ENCODE measurements around the gene SNRPN.
"Not testable (repeated sequence)": the region's sequence is repeated elsewhere in the genome, so short reads cannot be mapped to it uniquely, and the experiment has no call there.

The SNRPN gene

GRCh38 chr15:24954783-24955530 lies at the start of gene SNRPN, which contains the start of gene SNURF:
Gene SNRPN, plus strand, starts transcription at chr15:24954987. Its CDS starts 19,467 bp downstream, at chr15:24974454.
Gene SNURF, plus strand, starts transcription at chr15:24954987. Its CDS starts 62 bp downstream, at chr15:24955049.
- peak; percentile 59 for DNase-seq

DNA sequence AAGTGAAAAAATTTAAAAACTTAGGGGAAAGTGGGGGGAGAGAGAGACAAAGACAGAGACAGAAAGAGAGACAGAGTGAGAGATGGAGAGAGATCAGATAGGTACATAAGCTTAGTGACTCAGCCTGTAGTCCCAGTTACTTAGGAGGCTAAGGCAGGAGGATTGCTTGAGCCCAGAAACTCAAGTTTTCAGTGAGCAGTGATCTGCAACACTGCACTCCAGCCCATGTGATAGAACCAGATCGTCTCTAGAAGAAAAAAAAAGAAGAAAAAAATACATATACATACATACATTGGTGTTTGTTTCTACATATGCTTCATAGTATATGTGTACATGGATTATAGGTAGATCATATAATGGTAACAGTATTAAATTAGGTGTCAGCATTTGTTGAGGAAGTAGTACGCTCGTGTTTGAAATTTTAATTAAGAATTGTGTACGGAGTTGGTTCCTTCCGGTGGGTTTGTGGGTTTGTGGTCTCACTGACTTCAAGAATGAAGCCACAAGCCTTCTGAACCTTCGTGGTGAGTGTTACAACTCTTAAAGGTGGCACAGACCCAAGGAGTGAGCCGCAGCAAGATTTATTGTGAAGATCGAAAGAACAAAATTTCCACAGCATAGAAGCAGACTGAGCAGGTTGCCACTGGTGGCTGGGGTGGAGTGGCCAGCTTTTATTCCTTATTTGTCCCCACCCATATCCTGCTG lies 38.3 kb upstream of the SNRPN start:
- no peak for DNase-seq

DNA sequence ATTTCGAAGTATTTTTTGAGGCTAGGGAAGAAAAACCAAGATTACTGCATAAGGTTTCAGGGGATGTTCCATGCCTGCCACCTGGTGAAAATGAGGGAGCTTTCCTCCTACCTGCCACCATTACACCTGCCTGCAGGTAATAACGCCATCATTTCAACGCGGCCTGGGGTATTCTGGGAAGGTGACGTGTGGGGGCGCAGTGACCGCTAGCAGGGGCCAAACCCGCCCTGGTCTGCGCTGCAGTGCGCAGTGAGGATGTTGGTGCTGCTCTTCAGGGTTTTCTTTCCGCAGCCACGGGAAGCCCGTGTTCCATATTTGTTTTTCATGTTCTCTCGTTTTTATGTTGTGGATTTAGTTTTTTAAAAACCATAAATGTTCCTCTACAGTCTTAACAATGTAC lies 37.4 kb upstream of the SNRPN start:
- no peak for DNase-seq

DNA sequence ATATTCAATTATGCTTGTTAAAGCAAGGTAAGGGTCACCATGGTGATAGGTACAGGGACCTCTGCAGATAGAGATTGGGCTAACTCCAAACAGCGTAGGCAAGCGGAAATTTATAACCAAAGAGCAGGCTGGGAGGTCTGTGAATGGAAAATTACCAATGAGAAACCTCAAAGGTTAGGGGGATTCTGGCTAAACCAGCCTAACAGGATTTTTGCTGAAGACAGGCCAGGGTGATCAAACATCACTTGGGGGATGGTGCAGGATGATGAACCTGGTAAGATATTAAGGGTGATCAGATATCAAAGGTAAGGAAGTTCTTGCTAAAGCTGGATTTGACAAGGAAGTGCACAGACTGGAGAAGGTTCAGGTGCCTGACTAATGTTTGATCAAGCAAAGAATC lies 35.3 kb upstream of the SNRPN start:
- DNase-seq, result no peak

GRCh38 chr15:24922781-24923180 lies 32.0 kb upstream of the SNRPN start:
- DNase-seq, result not testable (repeated sequence)

GRCh38 chr15:24924153-24924552 lies 30.6 kb upstream of the SNRPN start:
- DNase-seq, result no peak

DNA sequence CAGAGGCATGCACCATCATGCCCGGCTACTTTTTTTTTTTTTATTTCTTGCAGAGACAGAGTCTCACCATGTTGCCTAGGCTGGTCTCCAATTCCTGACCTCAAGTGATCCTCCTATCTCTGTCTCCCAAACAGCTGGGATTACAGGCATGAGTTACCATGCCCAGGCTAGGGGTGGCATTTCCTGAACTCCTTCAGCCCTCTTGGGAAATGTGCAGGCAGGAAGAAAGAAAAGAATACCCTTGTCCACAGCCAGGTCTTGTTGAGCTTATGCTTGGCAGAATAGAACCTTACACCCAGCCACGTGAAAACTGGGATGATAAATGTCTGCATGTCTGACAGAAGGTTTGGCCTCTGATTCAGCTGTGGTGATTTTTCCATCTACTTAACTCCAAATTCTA lies 30.2 kb upstream of the SNRPN start:
- DNase-seq, result no peak

DNA sequence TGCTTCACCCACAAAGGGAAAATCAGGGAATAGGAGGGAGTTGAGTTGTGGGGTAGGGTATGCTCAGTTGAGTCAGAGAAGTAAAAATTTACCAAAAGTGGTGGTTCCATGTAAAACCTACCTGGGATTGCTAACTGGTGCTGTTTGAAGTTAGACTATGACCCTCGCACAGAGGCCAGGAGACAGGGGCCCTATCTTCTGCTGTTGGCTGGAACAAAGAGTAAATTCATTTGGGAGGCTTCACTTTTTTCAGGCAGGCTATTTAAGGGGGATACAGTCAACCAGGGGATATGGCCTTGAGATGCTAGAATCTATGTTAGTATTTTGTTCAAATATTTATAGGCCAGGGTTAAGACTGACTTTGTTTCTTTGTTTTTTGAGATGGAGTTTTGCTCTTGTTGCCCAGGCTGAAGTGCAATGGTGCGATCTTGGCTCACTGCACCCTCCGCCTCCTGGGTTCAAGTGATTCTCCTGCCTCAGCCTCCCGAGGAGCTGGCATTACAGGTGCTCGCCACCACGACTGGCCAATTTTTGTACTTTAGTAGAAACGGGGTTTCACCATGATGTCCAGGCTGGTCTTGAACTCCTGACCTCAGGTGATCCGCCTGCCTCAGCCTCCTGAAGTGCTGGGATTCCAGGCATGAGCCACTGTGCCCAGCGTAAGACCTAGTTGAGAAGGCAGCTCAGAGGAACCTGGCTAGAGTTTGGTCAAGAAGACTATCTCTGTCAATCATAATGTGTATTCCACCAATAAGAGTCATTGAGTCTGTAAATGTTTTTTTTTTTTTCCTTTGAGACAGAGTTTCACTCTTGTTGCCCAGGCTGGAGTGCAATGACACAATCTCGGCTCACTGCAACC lies 22.7 kb upstream of the SNRPN start:
- not testable (repeated sequence) for DNase-seq

- DNase-seq, result no peak
These were observed 21.1 kb upstream of the SNRPN start for GRCh38 chr15:24933716-24934115.

DNA sequence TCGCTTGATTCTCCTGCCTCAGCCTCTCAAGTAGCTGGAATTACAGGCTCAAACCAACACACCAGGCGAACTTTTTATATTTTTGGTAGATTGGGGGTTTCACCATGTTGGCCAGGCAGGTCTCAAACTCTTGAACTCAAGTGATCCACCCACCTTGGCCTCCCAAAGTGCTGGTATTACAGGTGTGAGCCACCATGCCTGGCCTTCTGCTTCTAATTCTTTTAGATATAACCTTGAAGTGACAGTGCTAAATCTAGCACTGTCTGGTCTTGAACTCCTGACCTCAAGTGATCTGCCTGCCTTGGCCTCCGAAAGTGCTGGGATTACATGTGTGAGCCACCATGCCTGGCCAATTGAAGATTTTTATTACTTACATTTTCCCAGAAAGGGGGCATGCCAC lies 16.6 kb upstream of the SNRPN start:
- DNase-seq, result not testable (repeated sequence)

GRCh38 chr15:24940236-24940635 lies 14.6 kb upstream of the SNRPN start:
- DNase-seq, result no peak

DNA sequence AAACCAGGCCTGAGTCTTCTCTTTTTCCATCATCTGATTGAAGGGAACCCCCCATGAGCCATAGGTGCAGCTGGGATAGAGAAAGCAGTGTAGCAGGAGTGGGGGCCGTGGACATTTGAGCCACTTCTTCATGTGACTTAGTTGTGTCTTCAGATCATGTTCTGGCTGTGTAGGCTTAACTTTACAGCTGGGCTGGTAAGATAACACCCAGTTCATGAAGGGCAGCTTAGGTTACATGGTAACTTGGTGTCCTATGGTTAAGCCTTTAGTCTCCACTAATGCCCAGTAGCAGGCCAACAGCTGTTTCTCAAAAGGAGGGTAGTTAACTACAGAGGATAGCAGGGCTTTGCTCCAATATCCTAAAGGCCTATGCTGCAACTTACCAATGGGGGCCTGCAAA lies 11.4 kb upstream of the SNRPN start:
- no peak for DNase-seq

DNA sequence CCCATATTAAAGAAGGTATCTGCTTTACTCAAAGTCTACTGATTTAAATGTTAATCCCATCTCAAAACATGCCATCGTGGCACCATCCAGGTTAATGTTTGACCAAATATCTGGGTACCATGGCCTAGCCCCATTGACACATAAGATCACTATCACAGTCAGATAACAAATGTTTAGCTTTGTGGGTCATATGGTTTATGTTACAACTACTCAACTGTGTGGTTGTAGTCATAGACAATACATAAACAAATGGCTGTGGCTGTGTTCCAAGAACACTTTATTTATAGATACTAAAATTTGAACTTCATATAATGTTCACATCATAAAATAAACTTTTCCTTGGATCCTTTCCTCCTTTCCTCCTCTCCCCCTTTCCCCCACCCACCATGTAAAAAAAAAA lies 9.8 kb upstream of the SNRPN start:
- DNase-seq, result no peak

GRCh38 chr15:24945711-24946110 lies 9.1 kb upstream of the SNRPN start:
- DNase-seq, result no peak

DNA sequence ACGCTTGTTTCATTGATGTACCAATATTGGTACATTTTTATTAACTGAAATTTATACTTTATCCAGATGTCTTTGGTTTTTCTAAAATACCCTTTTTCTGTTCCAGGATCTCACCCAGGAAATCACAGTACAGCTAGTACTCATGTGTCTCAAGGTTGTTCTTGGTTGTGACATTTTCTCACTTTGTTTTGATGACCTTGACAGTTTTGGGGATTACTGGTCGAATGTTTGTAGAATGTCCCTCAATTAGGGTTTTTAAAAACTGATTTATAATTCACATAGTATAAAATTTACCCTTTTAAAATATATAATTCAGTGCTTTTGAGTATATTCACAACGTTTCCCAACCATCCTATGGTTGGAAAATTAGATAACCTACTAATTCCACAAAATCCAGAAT lies 6.3 kb upstream of the SNRPN start:
- DNase-seq, result no peak

DNA sequence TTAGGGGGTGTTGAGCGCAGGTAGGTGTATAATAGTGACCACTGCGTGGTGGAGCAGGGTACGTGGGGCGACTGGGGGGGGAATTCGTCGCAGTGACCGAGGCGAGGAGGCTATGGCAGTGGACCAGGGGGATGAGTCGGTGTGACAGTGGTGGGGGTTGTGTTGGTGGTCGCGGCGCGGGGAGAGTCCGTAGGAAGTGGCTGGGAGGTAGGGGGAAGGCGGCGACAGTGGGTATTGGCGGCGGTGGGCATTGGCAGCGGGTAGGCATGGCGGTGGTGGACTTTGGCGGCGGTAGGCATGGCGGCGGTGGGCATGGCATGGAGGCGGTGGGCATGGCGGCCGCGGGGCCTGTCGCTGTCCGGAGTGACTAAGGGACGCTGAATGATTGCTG lies 739 bp downstream of the SNRPN start:
- no peak for DNase-seq

DNA sequence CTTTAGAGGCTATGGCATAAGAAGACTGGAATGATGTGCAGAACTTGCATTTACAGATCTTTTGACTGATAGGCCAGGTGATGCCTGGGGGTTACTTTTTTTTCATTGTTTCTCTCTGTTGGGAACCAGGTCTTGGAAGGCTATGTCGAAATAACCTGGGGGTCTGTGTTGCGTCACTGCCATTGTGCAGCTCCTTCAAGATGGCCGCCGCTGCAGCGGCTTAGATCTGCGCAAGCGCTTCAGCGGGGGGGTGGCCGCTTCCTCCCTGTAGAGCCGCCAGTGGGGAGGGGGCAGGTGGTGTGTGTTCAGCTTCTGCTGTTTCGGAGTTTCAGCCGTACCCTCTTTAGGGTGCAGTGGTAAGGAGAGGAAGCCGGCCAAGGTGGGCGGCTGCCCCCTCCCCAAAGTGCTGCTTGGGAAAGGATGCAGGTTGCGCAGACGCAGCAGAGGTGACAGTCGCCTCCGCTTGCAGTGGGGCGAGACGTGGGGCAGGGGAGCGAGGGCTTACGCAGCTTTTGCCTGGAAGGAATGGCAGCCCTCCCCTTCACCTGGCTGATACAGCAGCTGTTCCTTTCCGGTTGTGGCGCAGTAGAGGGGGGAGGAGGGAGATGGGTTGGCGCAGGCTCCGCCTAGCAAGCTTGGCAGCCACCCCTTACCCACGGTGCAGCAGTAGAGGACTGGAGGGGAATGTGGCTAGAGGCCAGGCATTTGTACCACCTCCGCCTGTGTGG lies 1.5 kb downstream of the SNRPN start:
- DNase-seq, result peak; percentile 75

DNA sequence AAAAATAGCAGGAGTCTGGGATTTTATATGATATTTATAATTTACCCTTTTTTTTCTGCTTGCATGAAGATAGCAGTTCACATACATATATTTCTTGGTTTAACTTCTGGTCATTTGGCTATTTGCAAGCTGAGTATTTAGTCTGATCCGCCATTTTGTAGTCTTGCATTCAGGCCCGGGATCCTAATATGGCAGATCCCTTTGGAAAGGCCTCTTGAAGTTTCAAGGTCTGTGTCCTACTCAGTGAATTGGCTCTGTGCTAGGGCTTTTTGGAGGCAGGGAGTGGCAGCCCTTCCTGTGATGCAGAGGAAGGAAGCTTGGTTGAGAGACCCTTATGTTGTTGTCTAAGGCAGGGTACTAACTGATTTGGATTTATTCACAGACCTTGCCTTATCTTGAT lies 2.9 kb downstream of the SNRPN start:
- no peak for DNase-seq

DNA sequence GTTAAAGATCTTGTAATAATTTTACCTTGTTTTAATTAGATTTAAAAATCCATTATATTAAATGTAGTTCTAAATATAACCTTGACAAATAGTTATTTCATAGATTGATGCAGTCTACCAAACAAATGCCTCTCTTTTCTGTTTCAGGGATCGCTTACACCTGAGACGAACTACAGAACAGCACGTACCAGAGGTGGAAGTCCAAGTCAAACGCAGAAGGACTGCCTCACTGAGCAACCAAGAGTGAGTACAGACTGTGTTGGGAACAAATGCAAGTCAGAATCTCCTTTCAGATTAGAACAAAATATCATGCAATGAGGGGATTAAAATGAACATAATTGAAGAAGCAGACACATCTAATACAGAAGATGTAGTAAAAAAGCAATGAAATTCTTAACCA lies 7.2 kb downstream of the SNRPN start:
- DNase-seq, result no peak

DNA sequence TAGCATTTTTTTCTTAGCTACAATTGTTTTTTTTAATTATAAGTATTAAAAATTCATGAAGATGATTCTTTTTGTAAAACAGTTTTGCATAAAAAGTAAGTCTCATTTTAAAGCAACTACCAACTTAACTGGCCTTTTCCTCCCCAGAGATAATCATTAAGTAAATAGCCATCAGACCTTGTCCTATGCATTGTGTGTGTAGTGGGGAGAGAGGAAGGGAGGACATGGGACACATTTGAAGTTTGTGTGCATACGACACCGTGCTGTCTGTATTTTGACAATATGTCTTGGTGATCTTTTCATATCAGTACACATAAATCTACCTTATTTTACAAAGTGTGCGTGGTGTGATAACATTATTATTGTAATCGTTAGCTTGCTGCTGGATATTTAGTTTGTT lies 8.1 kb downstream of the SNRPN start:
- no peak for DNase-seq

DNA sequence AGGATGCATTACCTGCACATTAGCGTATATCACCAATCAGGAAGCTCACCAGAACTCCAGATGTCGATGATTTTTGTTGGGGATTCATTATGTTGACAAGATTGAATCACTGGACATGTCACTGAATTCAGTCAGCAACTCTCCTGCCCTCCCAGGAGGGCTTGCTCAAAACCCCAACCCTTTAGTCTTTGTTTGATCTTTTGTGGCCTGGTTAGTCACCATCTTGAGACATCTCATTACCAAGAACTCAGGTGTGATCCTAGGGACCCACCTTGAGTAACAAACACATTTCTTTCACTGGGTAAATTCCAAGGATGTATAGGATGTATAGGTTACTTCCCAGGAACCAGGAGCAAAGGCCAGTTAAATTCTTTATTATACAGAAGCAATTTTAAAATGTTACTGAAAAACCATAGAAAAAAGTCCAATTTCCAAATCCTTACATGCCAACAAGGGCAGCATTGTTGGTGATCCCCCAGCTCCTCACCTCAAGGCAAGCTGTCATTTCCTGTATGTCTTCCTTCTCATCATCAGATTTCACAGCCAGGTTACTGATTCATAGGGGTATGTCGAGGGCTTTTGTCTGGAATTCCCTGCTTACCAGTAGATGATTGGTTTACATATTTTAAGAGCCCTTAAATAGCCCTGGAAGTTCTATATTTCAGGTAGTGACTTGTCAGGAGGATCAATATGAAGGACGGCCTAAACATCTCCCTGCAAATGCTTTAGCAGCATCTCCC lies 11.7 kb downstream of the SNRPN start:
- DNase-seq, result no peak

DNA sequence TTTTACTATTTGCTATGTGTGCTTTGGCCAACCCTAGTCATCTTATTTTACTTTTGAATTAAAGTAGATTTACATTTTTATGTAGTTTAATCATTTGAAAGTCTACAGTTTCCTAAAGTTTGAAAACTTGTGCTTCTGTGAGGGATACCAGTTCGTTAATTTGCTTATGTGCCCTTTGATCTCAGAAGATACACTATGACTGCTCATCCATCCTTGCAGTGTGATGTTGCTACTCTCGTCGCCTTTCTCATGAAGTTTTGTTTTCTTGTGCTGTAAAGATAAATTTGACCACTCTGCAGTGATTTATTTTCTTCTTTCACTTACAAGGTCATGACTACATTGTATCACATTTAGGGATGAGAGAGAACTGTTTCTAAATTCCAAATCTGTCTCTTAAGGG lies 16.3 kb downstream of the SNRPN start:
- no peak for DNase-seq

Data from hematopoietic multipotent progenitor cell treated with erythropoietin and hydrocortisone succinate and interleukin-3 and kit ligand, for 8 days (in vitro differentiated cells).